ENCODE measurements around the gene CHRFAM7A.
"Not testable (repeated sequence)": the region's sequence is repeated elsewhere in the genome, so short reads cannot be mapped to it uniquely, and the experiment has no call there.

GRCh38 chr15:30438348-30438747 is 45.0 kb upstream of the CHRFAM7A start:
- TF ChIP-seq CTCF (IDR thresholded peaks at IDR 0.05; ENCODE audit: poor library complexity, severe bottlenecking); EZH2 (IDR thresholded peaks at IDR 0.05; ENCODE audit: borderline replicate concordance, insufficient read depth, low read length, poor library complexity, severe bottlenecking); EP300 (conservative IDR thresholded peaks at IDR 0.05; ENCODE audit: poor library complexity, severe bottlenecking); RAD21 (conservative IDR thresholded peaks at IDR 0.05): not testable (repeated sequence)
- TF ChIP-seq, protein P1, sequence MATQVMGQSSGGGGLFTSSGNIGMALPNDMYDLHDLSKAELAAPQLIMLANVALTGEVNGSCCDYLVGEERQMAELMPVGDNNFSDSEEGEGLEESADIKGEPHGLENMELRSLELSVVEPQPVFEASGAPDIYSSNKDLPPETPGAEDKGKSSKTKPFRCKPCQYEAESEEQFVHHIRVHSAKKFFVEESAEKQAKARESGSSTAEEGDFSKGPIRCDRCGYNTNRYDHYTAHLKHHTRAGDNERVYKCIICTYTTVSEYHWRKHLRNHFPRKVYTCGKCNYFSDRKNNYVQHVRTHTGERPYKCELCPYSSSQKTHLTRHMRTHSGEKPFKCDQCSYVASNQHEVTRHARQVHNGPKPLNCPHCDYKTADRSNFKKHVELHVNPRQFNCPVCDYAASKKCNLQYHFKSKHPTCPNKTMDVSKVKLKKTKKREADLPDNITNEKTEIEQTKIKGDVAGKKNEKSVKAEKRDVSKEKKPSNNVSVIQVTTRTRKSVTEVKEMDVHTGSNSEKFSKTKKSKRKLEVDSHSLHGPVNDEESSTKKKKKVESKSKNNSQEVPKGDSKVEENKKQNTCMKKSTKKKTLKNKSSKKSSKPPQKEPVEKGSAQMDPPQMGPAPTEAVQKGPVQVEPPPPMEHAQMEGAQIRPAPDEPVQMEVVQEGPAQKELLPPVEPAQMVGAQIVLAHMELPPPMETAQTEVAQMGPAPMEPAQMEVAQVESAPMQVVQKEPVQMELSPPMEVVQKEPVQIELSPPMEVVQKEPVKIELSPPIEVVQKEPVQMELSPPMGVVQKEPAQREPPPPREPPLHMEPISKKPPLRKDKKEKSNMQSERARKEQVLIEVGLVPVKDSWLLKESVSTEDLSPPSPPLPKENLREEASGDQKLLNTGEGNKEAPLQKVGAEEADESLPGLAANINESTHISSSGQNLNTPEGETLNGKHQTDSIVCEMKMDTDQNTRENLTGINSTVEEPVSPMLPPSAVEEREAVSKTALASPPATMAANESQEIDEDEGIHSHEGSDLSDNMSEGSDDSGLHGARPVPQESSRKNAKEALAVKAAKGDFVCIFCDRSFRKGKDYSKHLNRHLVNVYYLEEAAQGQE (IDR thresholded peaks at IDR 0.05; ENCODE audit: borderline replicate concordance), result not testable (repeated sequence)

Measured in neural cell (in vitro differentiated cells).